Astrocyte (in vitro differentiated cells and primary cell): ENCODE measurements around the gene BAHCC1. TPM values are rescaled to one million over a fixed set of nuclear protein-coding genes. Genes with fewer than 3 reads are reported as not detected.

Experiments
- DNase-seq: peaks from one replicate; pipeline ENCODE4 v3.0.0-alpha.2; 2010; ENCODE audit warnings: low read depth
- FAIRE-seq: peaks from 2 replicates; lab custom pipeline; 2011; peaks lifted over from hg19 to GRCh38; lab: Jason Lieb, UNC
- H2AFZ ChIP-seq: 2 replicates; pipeline ENCODE4 v1.6.0; 2012; ENCODE audit warnings: low read depth, low read length, inconsistent platforms
- H3K27ac ChIP-seq: 2 replicates; pipeline ENCODE4 v1.5.1; 2011; ENCODE audit warnings: low read depth, low read length, inconsistent platforms
- H3K27me3 ChIP-seq: 2 replicates; pipeline ENCODE4 v1.6.0; 2011; ENCODE audit warnings: low read length, inconsistent platforms; ENCODE audit not compliant: insufficient read depth
- H3K36me3 ChIP-seq: 2 replicates; pipeline ENCODE4 v1.5.1; 2011; ENCODE audit warnings: low read length, inconsistent platforms; ENCODE audit not compliant: insufficient read depth
- H3K4me1 ChIP-seq: 2 replicates; pipeline ENCODE4 v1.5.1; 2011; ENCODE audit warnings: low read length, inconsistent platforms; ENCODE audit not compliant: insufficient read depth
- H3K4me2 ChIP-seq: 2 replicates; pipeline ENCODE4 v1.6.0; 2012; ENCODE audit warnings: low read length, inconsistent platforms
- H3K4me3 ChIP-seq: 2 replicates; pipeline ENCODE4 v1.5.1; 2011; ENCODE audit warnings: low read depth, mild to moderate bottlenecking, low read length, inconsistent platforms; ENCODE audit not compliant: insufficient read depth
- H3K79me2 ChIP-seq: 2 replicates; pipeline ENCODE4 v1.6.0; 2012; ENCODE audit warnings: mild to moderate bottlenecking, low read length, inconsistent platforms; ENCODE audit not compliant: insufficient read depth
- H3K9ac ChIP-seq: 2 replicates; pipeline ENCODE4 v1.6.0; 2012; ENCODE audit warnings: mild to moderate bottlenecking, low read length, inconsistent platforms
- H3K9me3 ChIP-seq: 2 replicates; pipeline ENCODE4 v1.5.1; 2012; ENCODE audit warnings: low read depth, mild to moderate bottlenecking, low read length, inconsistent platforms; ENCODE audit not compliant: insufficient read depth
- H4K20me1 ChIP-seq: 2 replicates; pipeline ENCODE4 v1.6.0; 2012; ENCODE audit warnings: low read length, inconsistent platforms; ENCODE audit not compliant: insufficient read depth
- H3K27ac Mint-ChIP-seq: one replicate; pipeline ENCODE4 v1.8.0; 2021; ENCODE audit warnings: mild to moderate bottlenecking, mixed read lengths; ENCODE audit not compliant: unreplicated experiment
- H3K27me3 Mint-ChIP-seq: one replicate; pipeline ENCODE4 v1.8.0; 2021; ENCODE audit warnings: low read depth, mixed read lengths; ENCODE audit not compliant: unreplicated experiment
- H3K36me3 Mint-ChIP-seq: one replicate; pipeline ENCODE4 v1.8.0; 2021; ENCODE audit warnings: low read depth, mixed read lengths; ENCODE audit not compliant: unreplicated experiment
- H3K4me1 Mint-ChIP-seq: one replicate; pipeline ENCODE4 v1.8.0; 2021; ENCODE audit warnings: low read depth, mixed read lengths; ENCODE audit not compliant: unreplicated experiment
- H3K4me3 Mint-ChIP-seq: one replicate; pipeline ENCODE4 v1.8.0; 2021; ENCODE audit warnings: mild to moderate bottlenecking, moderate library complexity, mixed read lengths; ENCODE audit not compliant: unreplicated experiment
- H3K9me3 Mint-ChIP-seq: one replicate; pipeline ENCODE4 v1.8.0; 2021; ENCODE audit warnings: mild to moderate bottlenecking, mixed read lengths; ENCODE audit not compliant: unreplicated experiment
- EZH2 ChIP-seq: IDR thresholded peaks from 2 replicates; pipeline ENCODE4 v1.6.1; 2012; ENCODE audit warnings: mild to moderate bottlenecking, low read length, inconsistent platforms; ENCODE audit not compliant: insufficient read depth
- total RNA-seq: library from RNA; stranded (reverse); gene quantifications from 2 replicates; pipeline ENCODE4 v1.2.1, GENCODE V29; 2021
- TF ChIP-seq, protein P1 (sequence below): IDR thresholded peaks from 2 replicates; pipeline ENCODE4 v1.5.1; 2011; ENCODE audit warnings: low read depth, mild to moderate bottlenecking, inconsistent platforms, low read length, moderate library complexity; ENCODE audit not compliant: insufficient read depth

BAHCC1 gene
- total RNA-seq, 1 donor from 2014 or later: 18.5 TPM

DNA sequence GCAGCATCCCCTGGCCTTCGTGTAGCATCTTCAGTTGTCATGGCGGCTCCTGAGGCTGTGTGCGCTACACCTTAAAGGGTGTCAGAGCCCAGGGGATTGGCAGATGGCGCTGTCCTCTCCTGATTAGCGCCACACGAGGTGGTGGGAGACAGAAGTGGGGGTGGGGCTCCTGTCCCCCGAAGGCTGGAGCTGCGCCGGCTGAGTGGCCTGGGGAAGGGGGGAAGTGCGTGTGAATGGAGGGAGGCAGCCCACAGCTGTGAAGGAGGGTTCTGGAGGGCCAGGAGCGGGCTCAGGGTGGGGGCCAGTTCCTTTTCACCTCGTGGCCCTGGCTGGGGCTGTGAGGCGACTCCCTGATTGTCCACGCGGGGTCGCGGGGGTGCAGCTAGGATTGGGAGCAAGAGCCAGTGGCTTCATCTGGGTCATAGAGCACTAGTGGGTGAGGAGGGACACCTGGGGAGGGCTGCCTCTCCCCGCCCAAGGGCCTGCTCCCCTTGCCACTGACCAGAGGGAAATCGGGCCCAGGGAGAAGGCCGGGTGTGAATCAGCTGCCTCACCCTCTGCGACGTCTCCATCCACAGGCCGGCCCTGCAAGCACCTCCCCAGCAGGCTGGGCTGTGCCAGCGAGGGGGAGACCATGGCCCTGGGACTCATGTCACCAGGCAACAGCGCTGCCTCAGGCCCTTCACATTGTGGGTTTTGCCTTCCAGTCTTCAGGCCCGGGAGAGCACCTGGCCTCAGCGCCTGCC, 14.1 kb downstream of the BAHCC1 start:
- no peaks in the 10 kb centered on the region for H3K27me3 Mint-ChIP-seq
- DNase-seq (no peak), FAIRE-seq (no peak)
- H3K9me3 Mint-ChIP-seq: no peaks in the 10 kb centered on the region
- no peak for TF ChIP-seq EZH2
- TF ChIP-seq, protein P1, sequence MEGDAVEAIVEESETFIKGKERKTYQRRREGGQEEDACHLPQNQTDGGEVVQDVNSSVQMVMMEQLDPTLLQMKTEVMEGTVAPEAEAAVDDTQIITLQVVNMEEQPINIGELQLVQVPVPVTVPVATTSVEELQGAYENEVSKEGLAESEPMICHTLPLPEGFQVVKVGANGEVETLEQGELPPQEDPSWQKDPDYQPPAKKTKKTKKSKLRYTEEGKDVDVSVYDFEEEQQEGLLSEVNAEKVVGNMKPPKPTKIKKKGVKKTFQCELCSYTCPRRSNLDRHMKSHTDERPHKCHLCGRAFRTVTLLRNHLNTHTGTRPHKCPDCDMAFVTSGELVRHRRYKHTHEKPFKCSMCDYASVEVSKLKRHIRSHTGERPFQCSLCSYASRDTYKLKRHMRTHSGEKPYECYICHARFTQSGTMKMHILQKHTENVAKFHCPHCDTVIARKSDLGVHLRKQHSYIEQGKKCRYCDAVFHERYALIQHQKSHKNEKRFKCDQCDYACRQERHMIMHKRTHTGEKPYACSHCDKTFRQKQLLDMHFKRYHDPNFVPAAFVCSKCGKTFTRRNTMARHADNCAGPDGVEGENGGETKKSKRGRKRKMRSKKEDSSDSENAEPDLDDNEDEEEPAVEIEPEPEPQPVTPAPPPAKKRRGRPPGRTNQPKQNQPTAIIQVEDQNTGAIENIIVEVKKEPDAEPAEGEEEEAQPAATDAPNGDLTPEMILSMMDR: no peak
- H3K79me2 ChIP-seq: peaks cover 32% of the 10 kb centered on the region
- H3K4me1 ChIP-seq: peaks cover 6% of the 10 kb centered on the region
- no peaks in the 10 kb centered on the region for H3K36me3 ChIP-seq
- H3K27ac Mint-ChIP-seq: no peak overlapping the region
- H3K9ac ChIP-seq: no peak overlapping the region
- H3K27me3 ChIP-seq: no peaks in the 10 kb centered on the region
- H3K4me2 ChIP-seq: no peak overlapping the region
- peaks cover 24% of the 10 kb centered on the region for H3K4me1 Mint-ChIP-seq
- H3K36me3 Mint-ChIP-seq: no peaks in the 10 kb centered on the region
- no peak overlapping the region for H3K4me3 ChIP-seq
- peaks cover 44% of the 10 kb centered on the region for H4K20me1 ChIP-seq
- H2AFZ ChIP-seq: no peak overlapping the region
- H3K4me3 Mint-ChIP-seq: no peak overlapping the region
- no peak overlapping the region for H3K27ac ChIP-seq
- H3K9me3 ChIP-seq: no peaks in the 10 kb centered on the region

DNA sequence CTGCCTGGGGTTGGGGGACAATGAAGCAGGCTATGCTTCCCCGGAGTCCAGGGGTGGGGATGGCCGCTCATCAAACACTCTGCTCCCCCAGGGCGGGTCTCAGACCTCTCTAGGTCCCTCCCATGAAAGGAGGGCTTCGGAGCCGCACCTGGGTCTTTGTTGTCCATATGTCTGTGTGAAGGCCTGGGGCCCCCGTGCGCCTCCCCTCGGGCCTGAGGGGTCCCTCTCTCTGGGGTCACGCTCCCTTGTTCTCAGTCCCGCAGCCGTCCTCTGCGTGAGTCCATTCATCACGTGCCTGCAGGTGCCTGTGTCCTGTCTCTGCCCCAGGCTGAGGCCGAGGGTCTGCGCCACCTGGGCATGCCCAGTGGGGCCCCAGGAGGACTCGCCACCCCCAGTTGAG, 15.6 kb downstream of the BAHCC1 start:
- no peak overlapping the region for H3K27ac ChIP-seq
- H3K9me3 ChIP-seq: no peaks in the 10 kb centered on the region
- H3K79me2 ChIP-seq: peaks cover 19% of the 10 kb centered on the region
- no peaks in the 10 kb centered on the region for H3K36me3 Mint-ChIP-seq
- H3K4me1 ChIP-seq: no peaks in the 10 kb centered on the region
- H4K20me1 ChIP-seq: peaks cover 38% of the 10 kb centered on the region
- DNase-seq (no peak), FAIRE-seq (no peak)
- H3K27me3 Mint-ChIP-seq: no peaks in the 10 kb centered on the region
- no peak overlapping the region for H2AFZ ChIP-seq
- no peak overlapping the region for H3K9ac ChIP-seq
- H3K9me3 Mint-ChIP-seq: no peaks in the 10 kb centered on the region
- no peak overlapping the region for H3K4me3 Mint-ChIP-seq
- peaks cover 15% of the 10 kb centered on the region for H3K4me1 Mint-ChIP-seq
- no peak overlapping the region for H3K4me3 ChIP-seq
- H3K27ac Mint-ChIP-seq: no peak overlapping the region
- no peak for TF ChIP-seq EZH2
- TF ChIP-seq, protein P1: no peak
- no peak overlapping the region for H3K4me2 ChIP-seq
- no peaks in the 10 kb centered on the region for H3K36me3 ChIP-seq
- H3K27me3 ChIP-seq: no peaks in the 10 kb centered on the region

GRCh38 chr17:81411305-81411704, 16.0 kb downstream of the BAHCC1 start:
- TF ChIP-seq, protein P1: no peak
- TF ChIP-seq EZH2: no peak
- no peak overlapping the region for H3K9ac ChIP-seq
- peaks cover 19% of the 10 kb centered on the region for H3K79me2 ChIP-seq
- H3K4me1 ChIP-seq: no peaks in the 10 kb centered on the region
- Mint-ChIP-seq H3K4me3 (no peak overlapping the region), H3K4me1 (peaks cover 16% of the 10 kb centered on the region), H3K36me3 (peaks cover 2% of the 10 kb centered on the region), H3K9me3 (no peaks in the 10 kb centered on the region), H3K27me3 (no peaks in the 10 kb centered on the region), H3K27ac (no peak overlapping the region)
- no peaks in the 10 kb centered on the region for H3K36me3 ChIP-seq
- H3K27ac ChIP-seq: no peak overlapping the region
- peaks cover 39% of the 10 kb centered on the region for H4K20me1 ChIP-seq
- no peaks in the 10 kb centered on the region for H3K27me3 ChIP-seq
- FAIRE-seq: no peak
- no peak for DNase-seq
- H2AFZ ChIP-seq: no peak overlapping the region
- no peak overlapping the region for H3K4me3 ChIP-seq
- no peaks in the 10 kb centered on the region for H3K9me3 ChIP-seq
- no peak overlapping the region for H3K4me2 ChIP-seq
